Stromal cell of bone marrow (primary cell): ENCODE results near the gene ACYP2.

Experiments used
- DNase-seq: peaks from one replicate; pipeline ENCODE4 v3.0.0-alpha.2; 2012; ENCODE audit warnings: low read depth

ACYP2 gene

DNA sequence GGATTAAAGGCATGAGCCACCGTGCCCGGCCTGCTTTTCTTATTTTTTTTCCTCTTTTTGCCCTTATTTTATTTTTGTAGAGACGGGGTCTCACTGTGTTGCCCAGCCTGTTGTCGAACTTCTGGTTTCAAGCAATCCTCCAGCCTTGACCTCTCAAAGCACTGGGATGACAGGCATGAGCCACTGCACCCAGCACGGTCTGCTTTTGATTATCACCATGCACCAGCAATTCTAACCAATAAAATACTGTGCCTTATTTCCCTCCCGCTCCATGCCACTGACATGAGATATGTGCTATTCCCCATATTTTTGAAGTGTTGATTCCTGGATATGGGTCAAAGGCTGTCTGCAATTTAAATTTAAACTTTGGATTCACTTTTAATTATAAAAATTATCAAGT, 42.9 kb downstream of the ACYP2 start:
- DNase-seq, result no peak

DNA sequence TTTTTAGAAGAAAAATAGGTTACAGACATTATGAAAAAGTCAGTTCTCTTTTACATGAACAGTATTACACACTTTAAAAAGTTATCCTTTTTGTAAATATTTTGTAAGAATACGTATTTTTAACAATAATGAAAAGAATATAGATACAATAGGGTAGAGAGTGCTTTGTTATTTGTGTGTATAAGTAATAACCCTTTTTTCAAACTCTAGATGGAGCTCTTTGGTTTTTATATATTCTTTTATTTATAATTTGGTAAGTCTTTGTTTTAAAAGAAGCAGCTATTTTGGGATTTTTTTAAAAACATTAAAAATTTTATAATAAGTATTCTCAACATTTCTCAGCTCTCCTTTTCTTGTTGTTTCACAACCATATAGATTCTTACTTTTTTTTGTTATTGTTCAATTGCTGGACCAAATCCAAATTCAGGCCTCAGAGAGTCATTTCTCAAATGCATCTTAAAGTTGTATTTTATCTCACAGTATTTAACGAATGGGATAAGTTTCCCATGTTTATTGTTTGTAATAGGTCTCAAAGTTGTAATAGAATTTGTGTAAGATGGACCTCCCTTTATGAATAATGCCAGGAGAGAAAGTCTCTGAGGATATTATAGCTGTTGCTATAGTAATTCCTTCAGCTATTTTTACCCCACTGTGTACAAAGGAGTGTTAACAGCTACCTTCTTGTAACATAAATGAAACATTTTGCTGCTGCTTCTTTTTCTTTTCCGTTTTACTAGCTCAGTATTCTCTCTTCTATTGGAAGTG, 46.4 kb downstream of the ACYP2 start:
- DNase-seq, result no peak

DNA sequence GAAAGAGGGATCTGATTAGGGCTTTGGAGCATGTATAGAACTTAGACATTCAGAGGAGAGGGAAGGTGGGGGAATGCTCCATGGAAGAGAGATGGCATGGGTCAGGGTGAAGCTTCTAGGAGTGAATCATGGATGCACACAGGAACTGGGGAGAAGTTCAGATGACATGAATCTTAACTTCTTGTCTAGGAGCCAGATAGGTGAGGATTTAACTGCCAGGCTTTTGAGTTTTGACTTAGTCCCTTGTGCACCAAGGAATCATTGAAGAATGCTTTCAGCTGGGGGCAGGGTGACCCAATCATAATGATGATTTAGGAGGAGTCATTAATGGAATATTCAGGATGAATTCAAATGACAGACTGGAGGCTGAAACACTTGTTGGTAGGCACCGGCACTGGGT, 48.7 kb downstream of the ACYP2 start:
- DNase-seq, result no peak

DNA sequence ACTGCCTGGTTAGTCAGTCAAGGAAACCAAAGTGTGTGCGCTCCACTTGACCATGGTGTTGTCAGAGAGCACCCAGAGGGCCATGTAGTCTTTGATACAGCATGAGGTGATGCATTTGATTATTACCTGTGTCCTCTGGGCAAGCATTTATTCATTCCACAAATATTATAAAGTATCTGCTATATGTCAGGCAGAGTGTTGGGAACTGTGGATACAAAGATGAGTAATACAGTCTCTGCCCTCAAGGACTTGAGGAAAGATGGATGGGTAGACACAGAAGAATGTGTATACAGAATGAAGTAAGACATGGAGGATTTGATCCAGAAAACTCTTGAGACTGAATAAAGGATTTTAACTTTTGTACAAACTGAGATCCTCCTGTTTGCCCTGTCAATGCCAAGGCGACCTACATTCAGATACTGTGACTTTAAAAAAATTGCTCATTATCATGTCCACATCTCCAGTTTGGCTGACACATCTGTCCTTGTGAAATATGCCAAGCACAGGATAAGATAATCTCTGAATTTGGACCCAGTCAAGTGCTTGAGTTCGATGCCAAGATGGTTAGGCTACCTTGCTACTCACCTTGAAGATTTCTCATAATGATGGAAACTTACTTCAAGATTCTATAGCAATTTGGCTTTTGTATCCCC, 50.8 kb downstream of the ACYP2 start:
- DNase-seq, result no peak

DNA sequence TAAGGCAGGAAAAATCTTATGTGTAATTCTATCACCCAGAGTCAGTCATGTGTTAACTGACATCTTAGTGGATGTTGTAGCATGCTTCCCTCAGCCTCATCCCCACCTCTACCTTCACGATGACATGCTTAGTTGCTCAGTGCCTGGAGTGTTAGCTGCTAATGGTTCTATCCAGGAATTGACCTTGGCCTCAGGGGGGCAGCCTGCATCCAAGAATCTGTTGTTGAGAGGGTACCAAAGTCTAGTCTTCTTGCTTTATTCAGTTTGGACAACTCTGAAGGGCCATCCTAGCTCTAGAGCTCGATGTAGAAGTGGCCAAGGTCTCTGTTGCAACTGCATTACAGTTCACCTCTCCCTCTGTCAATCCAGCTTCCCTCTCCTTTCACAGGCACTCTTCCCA, 61.2 kb downstream of the ACYP2 start:
- peak; percentile 33 for DNase-seq

DNA sequence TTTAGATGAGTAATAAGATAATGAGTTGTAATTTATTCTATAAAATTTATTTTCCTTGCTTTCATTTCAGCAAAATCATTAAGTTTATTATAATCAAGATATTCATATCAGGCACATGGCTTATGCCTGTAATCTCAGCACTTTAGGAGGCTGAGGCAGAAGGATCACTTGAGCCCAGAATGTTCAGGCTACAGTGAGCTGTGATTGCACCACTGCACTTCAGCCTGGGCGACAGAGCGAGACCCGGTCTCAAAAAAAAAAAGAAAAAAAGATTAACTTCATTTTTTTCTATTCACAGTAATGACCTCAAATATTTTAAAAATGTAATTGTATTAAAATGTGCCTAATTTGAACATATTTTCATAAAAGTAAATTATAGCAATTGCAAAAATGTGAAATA, 67.9 kb downstream of the ACYP2 start:
- no peak for DNase-seq

DNA sequence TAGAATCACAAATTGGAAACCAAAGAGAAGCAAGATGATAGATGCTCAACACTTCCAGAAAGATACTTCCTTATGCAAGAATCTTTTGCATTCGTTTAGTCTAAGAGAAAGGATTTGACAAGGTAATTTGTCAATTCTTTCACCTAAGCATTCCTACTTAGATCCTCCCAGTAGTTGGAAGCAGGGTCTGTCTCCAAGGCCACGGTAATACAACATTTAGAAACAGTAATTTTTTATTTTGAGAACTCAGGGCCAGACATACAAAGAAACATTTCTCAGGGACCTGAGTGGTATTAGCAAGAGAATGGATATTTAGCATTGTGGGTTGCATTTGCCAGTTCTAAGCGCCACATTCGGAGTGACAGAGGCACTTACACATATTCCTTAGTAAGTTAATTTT, 68.6 kb downstream of the ACYP2 start:
- no peak for DNase-seq

DNA sequence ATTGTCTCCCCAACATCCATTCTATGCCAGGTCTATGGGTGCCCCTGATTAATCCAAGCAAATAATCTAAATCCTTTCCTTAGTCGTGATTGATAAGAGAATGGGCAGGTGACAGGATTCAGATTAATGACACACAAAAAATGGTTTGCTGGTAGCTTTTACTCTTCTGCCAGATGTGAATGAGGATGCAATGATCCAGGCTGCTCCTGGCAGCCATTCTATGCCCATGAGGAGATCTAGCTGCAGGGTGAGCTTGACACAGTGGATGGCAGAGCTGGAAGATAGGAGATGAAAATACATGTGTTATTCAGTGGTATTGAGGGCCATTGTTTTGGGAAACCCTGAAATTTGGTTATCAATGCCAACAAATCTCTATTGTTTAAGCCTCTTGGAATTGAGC, 69.7 kb downstream of the ACYP2 start:
- DNase-seq, result no peak

DNA sequence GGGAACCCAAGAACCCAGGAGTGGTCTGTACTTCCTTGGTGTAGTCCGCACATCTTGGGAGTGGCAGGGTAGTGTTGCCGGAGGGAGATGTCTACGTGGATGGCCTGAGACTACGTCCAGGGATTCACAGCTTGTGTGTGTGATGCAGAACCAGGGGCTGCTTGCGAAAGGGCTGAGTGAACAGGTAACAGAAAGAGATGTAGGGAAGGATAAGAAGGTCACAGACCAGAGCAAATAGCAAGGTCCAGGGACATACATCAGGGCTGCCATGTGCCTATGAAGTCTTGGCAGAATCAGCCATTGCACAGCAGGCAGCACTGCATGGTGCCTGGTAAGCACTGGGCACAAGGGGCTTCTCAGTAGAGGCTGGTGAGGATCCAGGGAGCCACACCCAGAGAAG, 71.9 kb downstream of the ACYP2 start:
- DNase-seq, result no peak

DNA sequence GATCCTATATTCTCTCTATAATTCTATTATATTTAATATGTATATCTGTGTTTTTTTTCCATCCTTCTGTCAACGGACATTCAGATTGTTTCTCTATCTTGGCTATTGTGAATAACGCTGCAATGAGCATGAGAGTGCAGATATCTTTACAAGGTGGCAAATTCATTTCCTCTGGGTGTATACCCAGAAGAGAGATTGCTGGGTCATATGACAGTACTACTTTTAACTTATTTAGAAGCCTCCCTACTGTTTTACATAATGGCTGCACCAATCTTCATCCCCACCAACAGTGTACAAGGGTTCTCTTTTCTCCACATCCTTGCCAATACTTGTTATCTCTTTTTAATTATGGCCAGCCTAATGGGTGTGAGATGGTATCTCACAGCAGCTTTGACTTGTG, 74.1 kb downstream of the ACYP2 start:
- no peak for DNase-seq

DNA sequence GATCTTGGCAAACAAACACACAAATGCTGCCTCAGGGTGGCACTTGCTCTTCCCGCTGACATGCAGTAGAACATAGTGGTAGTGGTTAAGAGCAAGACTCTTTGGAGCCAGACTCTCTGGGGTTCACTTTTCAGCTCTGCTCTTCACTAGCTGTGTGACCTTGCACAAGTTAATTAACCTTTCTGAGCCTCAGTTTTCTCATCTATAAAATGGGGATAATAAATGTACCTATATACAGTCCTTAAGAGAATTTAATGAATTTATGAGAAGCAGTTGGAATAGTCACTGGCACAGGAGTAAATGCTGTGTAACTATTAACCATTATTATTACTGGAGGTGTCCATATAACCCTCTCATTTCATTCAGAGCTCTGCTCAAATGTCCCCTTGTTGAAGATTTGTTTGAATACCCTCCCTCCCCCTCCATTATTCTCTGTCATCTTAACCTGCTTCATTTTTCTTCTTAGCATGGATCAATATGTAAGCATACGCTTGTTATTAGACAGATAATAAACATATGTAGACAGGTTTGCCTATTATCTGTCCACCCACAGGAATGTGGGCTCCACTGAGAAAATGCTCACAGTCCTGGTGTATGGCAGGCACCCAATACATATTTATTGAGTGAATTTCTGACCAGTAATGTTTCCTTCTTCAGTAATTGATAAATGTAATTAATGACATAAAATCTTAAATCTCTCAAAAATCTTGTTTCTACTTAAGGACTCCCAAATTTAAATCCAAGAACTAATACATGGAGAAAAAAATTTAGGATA, 76.1 kb downstream of the ACYP2 start:
- no peak for DNase-seq

DNA sequence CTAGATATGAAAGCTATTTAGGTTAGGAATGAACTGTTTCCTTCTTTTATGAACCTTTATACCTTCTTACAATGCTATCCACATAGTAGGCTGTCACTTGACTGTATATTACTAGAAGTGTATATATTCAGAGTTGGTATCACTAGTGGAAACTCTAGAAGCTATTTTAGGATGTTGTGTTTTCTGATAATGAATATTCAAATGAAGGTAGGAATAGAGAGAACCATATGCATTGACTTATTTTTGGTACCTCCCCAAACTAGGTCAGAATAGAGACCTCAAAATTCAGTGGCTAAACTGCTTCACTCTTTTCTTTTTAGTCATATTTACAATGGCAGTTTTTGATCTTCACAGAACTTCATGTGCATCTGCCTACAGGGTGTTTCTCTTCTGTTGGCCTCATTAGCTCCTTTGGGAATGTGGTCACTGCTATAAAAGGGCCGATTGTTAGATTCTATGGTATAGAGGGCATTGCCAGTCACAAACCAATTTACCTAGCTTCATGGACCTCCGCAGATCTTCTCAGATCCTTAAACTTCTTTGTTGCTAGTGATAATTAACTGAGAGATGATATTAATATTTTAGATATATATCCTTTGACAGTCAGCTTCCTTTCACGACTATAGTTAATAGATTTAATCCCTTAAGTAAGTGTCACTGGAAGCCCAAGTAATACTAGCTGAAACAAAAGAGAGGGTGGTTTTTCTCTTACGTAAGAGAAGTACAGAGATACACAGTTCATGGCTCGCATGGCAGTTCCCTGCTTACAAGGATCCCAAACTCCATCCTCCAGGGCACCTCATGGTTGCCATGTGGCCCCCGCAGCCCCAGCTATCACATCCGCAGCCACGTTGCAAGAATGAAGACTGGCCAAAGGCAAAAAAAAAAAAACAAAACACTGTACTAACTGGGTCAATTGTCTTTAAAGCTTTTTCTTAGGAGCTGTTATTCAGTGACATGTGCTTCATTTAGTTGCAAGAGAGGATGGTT, 79.6 kb downstream of the ACYP2 start:
- no peak for DNase-seq

DNA sequence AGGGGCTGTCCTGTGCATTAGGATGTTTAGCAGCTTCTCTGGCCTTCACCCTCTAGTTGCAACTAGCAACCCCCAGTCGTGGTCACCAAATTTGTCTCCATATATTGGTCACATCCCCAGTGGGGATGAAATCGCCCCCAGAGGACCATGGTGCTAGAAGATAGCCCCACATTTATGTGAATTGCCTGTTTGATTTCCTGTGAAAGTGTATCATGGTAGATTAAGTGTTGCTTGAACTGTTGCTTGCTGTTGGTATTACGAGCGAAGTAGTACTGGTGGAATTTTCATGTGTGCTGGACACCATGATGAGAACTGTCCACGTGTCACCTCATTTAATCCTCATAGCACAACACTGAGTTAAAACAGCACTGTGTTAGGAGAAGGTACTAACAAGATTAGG, 81.2 kb downstream of the ACYP2 start:
- no peak for DNase-seq

DNA sequence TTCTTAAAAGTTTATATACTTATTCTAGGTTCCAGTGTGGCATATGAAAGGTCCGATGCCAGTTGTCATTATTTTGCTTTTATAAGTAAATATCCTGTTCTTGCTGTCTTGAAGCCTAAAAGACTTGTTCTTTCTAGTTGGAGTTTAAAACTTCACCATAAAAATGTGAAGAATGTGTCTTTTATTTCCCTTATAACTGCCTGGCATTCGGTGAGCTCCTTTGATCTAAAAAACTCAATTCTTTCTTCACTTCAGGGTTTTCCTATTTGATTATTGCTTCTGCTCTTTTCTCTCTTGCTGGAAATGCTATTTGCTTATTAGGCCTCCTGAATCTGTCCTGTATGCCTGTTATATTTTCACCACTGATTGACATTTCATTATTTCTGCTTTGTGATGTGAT, 89.1 kb downstream of the ACYP2 start:
- no peak for DNase-seq

DNA sequence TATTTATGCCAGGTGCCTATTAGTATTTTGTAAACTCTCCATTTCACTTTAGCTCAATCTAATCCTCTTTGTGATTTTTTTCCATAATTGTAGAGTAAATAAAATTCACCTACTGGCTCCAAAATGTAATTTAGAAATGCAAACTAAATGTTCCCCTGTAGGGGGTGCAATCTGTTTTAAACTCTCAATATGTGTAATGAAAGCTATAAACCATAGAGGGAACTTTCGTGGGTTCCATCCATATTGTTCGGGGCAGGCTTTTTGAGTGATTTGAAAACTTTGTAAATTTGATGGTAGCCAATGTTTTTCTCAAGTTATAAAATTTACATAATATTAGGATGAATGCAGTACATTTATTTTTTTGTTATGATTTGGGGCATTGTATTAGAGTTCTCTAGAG, 91.2 kb downstream of the ACYP2 start:
- peak; percentile 26 for DNase-seq

DNA sequence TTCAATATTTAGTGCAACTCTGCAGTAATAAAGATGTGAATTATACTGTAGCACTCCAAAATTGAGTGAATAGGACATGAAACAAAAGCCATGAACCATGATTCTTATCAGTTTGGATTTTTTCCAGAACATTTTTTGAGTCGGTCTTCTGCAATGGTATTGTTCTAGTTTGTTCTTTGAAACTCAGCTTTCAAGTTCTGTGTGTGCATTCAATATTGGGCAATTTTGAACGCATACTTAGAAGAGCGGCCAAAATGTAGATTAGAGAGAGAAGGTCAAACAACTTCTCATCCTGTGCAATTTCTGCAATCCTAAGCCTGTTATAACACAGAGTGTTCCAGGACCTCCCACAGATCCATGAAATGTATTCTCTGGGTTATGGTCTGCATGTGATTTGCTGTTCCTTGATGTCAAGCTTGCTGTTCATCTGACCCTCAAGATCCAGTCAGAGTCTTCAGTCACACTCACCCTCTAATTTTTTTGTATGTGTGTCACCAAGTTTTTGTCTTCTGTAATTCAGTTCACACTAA, 92.3 kb downstream of the ACYP2 start:
- no peak for DNase-seq

DNA sequence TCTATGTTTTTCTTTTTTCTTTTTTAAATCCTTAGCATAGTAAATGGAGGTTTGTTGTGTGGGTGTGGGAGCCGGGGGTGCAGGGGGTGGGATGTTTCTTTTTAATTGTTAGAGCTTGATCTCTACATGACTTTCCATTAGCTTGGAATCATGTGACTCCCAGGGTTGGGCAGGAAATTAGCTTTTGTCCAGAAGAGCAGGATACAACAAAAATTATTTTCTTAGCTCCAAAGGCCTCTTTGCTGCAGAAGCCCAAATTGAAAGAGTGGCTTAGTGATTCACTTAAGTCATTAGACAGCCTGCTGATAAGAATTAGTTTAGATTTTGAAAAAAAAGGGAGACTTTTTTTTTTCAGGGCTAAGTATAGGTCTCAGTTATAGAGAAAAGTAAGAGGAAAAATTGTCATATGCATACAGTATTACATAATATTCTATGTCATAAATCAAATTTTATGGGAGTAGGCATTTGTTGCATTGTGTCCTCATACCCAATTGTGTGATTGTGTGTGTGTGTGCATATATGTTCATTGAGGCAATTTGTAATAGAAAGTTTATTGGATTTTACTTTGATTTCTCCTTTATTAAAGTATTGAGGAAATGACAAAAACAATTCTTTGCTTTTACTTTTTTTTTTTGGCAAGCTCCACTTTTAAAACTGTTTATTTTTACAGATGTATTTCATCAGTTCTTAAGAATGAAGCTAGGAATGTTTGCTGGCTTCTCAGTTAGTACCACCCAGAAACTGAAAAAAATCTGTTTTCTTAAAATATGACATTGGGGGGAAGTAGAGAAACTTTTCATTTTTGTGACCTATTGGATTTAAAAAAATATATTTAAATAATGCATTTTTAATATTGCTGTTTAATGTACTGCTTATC, 93.2 kb downstream of the ACYP2 start:
- peak; percentile 21 for DNase-seq

DNA sequence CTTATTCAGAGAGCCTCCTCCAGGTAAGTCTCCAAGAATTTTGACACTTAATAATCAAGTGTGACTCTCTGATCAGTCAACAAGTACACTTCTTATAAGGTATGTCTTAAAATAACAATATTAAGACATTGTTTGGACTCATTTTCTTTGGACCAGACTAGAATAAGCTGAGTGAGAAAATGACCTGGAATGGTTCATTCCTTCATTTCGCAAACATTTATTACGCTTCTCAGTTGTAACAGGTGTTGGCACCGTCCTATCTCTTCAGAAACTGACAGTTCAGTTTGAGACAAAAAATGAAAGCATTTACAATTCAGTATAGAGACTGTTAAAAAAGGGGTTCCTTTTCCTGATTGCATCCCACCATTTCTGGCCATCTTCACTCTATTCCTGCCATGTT, 94.0 kb downstream of the ACYP2 start:
- no peak for DNase-seq

DNA sequence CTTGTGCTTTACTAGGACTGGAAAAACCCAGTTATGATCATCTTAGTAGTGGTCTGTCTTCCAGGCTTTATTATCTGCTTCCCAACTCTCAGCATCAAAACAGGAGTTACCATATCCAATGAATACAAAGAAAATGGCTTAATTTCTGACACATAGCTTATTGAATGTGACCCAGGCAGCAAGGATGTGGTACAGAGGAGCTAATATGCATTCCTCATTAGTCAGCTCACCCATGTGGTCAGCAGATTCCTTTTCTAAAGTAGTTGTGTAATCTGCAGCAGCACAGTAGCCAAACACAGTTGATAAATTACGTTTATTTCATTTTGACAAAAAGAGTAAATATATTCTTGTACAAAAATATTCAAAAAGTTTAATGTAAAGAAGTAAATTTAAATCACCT, 97.0 kb downstream of the ACYP2 start:
- DNase-seq, result peak; percentile 85

DNA sequence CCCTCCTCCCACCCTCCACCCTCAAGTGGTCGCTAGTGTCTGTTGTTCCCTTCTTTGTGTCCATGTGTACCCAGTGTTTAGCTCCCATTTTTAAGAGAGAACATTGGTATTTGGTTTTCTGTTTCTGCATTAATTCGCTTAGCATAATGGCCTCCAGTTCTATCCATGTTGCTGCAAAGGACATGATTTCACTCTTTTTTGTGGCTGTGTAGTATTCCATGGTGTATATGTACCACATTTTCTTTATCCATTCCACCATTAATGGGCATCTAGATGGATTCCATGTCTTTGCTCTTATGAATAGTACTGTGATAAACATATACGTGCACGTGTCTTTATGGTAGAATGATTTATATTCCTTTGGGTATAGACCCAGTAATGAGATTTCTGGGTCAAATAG, 97.7 kb downstream of the ACYP2 start:
- DNase-seq, result no peak

DNA sequence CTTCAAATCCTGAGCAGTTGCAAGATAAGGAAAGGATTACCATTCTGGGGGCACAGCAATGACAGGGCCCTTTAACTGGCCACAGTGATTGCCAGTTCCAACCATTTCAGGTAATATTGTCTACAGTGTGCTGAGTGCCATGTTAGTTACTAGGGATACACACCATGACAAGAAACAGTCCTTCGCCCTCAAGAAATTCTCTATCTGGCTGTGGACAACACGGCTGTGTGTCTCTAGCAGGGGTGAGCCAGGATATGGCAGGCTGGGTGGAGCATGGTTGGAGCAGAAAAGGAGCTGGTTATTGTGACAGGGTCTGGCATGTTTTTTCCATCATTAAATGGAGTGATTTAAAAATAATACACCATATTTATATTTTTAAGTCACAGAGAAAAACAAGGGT, 109.6 kb downstream of the ACYP2 start:
- DNase-seq, result no peak
